GM10847 (cell line): Measurements from ENCODE around the gene SLC28A1.

Experiments
- POLR2A ChIP-seq: IDR thresholded peaks from 2 replicates; pipeline ENCODE4 v1.6.1; 2011; ENCODE audit not compliant: insufficient read length; ENCODE audit errors: extremely low read depth

Gene SLC28A1

GRCh38 chr15:84883916-84884781, at the start of gene SLC28A1:
Gene SLC28A1 (plus strand): TSS chr15:84884662. CDS start chr15:84887761, 3,099 bp downstream.
- no peak for TF ChIP-seq POLR2A

GRCh38 chr15:84834969-84835368, 49.5 kb upstream of the SLC28A1 start:
- no peak for TF ChIP-seq POLR2A

- no peak for TF ChIP-seq POLR2A
Observed at GRCh38 chr15:84835661-84836337, 48.7 kb upstream of the SLC28A1 start.

- no peak for TF ChIP-seq POLR2A
Observed at GRCh38 chr15:84836844-84837243, 47.6 kb upstream of the SLC28A1 start.

- no peak for TF ChIP-seq POLR2A
Observed at GRCh38 chr15:84839714-84840113, 44.7 kb upstream of the SLC28A1 start.

- TF ChIP-seq POLR2A, result no peak
Observed at GRCh38 chr15:84840255-84840654, 44.2 kb upstream of the SLC28A1 start.

GRCh38 chr15:84840741-84841429, 43.6 kb upstream of the SLC28A1 start:
- no peak for TF ChIP-seq POLR2A

GRCh38 chr15:84842781-84843180, 41.7 kb upstream of the SLC28A1 start:
- TF ChIP-seq POLR2A, result no peak

GRCh38 chr15:84844964-84845363, 39.5 kb upstream of the SLC28A1 start:
- TF ChIP-seq POLR2A, result no peak

- no peak for TF ChIP-seq POLR2A
Observed at GRCh38 chr15:84846269-84846668, 38.2 kb upstream of the SLC28A1 start.

GRCh38 chr15:84847382-84847781, 37.1 kb upstream of the SLC28A1 start:
- no peak for TF ChIP-seq POLR2A

GRCh38 chr15:84852212-84852611, 32.2 kb upstream of the SLC28A1 start:
- no peak for TF ChIP-seq POLR2A

- no peak for TF ChIP-seq POLR2A
Observed at GRCh38 chr15:84855136-84855535, 29.3 kb upstream of the SLC28A1 start.

GRCh38 chr15:84855765-84856164, 28.7 kb upstream of the SLC28A1 start:
- no peak for TF ChIP-seq POLR2A

GRCh38 chr15:84856731-84857417, 27.6 kb upstream of the SLC28A1 start:
- no peak for TF ChIP-seq POLR2A

GRCh38 chr15:84857418-84858004, 27.0 kb upstream of the SLC28A1 start:
- TF ChIP-seq POLR2A, result no peak
